Midbrain (tissue), 1 donor: Measurements from ENCODE around the gene BRAP.
"Not testable (repeated sequence)": the region's sequence is repeated elsewhere in the genome, so short reads cannot be mapped to it uniquely, and the experiment has no call there.

Experiments
- DNase-seq: peaks from one replicate; lab custom pipeline; 2025; lab: John Stamatoyannopoulos, UW

Gene BRAP

DNA sequence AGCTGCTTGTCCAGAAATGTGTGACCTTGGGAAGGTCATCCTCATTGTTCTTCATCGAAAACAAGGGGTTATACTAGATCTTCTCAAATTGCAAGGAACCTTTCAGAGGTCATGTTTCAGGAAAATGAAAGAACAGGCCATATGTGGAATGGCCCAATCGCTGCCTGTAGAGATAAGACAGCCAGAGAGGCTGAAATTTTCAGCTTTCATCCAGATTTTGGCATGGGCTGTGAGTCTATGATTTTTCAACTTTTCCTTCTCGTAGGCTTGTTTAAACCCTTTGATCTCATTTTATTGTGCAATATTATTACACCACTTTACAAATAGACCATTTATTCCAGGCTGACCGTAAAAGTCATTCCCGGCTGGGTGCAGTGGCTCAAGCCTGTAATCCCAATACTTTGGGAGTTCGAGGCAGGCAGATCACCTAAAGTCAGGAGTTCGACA is 69.6 kb downstream of the BRAP start:
- DNase-seq: no peak

- DNase-seq: no peak
Measured at GRCh38 chr12:111607239-111607638, 78.5 kb downstream of the BRAP start.

GRCh38 chr12:111606767-111607230 is 79.0 kb downstream of the BRAP start:
- DNase-seq: no peak

GRCh38 chr12:111605911-111606766 is 79.6 kb downstream of the BRAP start:
- DNase-seq: no peak

- DNase-seq: not testable (repeated sequence)
Measured at GRCh38 chr12:111602857-111603256, 82.9 kb downstream of the BRAP start.

- no peak for DNase-seq
Measured at GRCh38 chr12:111602348-111602747, 83.4 kb downstream of the BRAP start.

GRCh38 chr12:111600986-111601385 is 84.8 kb downstream of the BRAP start:
- DNase-seq: not testable (repeated sequence)

GRCh38 chr12:111600205-111600642 is 85.5 kb downstream of the BRAP start:
- no peak for DNase-seq

GRCh38 chr12:111599453-111600204 is 86.1 kb downstream of the BRAP start:
- DNase-seq: peak; percentile 80

DNA sequence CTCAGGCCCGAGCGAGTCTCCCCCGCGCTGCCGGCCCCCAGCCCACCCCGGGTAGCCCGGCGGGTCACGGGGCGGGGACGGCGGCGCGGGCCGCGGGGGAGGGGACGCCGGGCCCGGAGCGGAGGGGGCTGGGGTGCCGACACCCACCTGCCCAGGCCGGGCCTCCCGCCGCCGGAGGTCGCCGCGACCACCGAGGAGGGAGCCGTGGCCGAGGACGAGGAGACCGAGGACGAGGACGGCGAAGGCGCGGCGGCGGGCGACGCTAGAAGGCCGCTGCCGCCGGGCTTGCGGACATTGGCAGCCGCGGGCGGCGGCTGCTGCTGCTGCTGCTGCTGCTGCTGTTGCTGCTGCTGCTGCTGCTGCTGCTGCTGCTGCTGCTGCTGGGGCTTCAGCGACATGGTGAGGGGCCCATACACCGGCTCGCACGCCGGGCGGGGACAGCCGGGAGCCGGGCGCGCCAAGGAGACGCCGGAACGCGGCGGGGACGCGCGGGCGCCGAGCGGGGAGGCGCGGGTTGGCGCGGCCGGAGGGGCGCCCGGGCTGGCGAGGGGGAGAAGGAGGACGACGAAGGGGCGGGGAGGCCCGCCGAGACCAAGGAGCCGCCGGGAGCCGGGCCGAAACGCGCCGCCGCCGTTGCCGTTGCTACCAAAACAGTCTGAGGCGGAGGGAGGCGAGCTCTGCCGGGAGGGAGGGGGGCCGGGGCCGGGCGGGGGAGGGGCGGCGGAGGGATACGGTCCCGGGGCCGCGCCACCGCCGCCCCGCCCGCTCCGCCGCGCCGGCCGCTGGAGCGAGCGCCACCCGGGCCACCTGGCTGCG is 86.9 kb downstream of the BRAP start, which contains the start of gene ATXN2:
Gene ATXN2, minus strand, starts transcription at position 679 of the 816 bp plus-strand sequence. Its CDS starts 281 bp downstream, at position 398.
- DNase-seq: peak; percentile 43

GRCh38 chr12:111597831-111598636 is 87.7 kb downstream of the BRAP start:
- DNase-seq: peak; percentile 52

- peak; percentile 52 for DNase-seq
Measured at GRCh38 chr12:111596985-111597830, 88.5 kb downstream of the BRAP start.

DNA sequence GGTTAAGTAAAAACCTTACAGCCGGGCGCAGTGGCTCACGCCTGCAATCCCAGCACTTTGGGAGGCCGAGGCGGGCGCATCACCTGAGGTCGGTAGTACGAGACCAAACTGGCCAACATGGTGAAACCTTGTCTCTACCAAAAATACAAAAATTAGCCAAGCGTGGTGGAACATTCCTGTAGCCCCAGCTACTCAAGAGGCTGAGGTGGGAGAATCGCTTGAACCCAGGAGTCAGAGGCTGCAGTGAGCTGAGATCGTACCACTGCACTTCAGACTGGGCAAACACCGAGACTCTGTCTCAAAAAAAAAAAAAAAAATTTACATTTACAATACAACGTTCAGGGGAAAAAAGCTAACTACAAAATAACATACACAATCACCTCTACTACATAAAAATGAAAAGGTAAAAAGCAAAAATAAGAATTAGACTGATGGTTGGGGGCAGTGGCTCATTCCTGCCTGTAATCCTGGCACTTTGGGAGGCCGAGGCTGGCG is 90.4 kb downstream of the BRAP start:
- DNase-seq: not testable (repeated sequence)
